ENCODE data around the gene RPL37A. TPM values are rescaled to one million over a fixed set of nuclear protein-coding genes. Genes with fewer than 3 reads are reported as not detected.

The RPL37A gene
- total and polyA plus RNA-seq, 9 of the 15 experiments (the other 6 are each of a cell fraction or from before 2014, with no cell fraction given), result 1,938 to 3,349 (median 2,436) TPM

DNA sequence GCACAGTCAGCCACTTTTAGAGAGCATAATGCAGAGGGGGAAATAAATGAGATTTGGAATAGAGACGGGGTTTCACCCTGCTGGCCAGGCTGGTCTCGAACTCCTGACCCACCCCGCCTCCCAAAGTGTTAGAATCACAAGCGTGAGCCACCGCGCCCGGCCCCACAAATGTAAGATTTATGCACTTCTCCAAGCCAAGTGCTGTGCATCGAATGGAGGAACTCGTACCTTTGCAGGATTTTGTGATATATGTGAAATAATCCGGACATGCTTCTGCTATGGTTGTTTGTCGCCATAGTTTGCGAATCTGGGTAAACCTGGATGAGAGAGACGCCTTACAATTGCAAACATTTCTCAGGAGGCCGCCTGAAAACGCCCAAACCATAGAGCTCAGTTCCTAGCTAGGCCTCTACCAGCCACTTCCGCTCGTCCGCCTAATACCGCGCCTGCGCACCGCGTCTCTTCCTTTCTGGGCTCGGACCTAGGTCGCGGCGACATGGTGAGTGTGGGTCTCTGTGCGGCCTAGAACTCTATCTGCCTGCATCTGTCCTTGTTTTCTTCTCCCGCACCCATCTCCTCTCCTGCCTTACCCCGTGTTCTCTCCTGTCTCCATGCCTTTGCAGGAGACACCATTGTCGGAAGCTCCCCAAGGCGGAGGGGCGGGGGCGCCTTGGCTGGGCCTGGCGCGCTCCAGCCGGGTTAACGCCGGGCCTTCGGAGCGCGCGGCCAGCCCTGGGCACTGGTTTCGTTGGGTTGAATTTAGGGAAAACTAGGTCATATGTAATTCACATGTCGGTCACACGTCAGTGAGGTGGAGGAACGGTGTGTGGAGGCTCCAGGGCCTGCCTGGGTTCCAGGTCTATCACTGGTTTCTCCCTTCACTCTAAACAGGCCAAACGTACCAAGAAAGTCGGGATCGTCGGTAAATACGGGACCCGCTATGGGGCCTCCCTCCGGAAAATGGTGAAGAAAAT is at the start of gene RPL37A (continued):
- TF ChIP-seq, protein P1, sequence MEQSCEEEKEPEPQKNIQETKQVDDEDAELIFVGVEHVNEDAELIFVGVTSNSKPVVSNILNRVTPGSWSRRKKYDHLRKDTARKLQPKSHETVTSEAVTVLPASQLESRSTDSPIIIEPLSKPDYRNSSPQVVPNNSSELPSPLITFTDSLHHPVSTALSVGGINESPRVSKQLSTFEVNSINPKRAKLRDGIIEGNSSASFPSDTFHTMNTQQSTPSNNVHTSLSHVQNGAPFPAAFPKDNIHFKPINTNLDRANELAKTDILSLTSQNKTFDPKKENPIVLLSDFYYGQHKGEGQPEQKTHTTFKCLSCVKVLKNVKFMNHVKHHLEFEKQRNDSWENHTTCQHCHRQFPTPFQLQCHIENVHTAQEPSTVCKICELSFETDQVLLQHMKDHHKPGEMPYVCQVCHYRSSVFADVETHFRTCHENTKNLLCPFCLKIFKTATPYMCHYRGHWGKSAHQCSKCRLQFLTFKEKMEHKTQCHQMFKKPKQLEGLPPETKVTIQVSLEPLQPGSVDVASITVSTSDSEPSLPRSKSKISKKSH (CRISPR knock-in tag; IDR thresholded peaks at IDR 0.05), result no peak
- TF ChIP-seq KLF6 (CRISPR knock-in tag; IDR thresholded peaks at IDR 0.05; ENCODE audit: borderline replicate concordance) (peak; percentile 35; the same call in 1 of the 2 replicates), CXXC5 (CRISPR knock-in tag; IDR thresholded peaks at IDR 0.05) (no peak; the same call in none of the 2 replicates), ZC3H8 (IDR thresholded peaks at IDR 0.05) (no peak), TBL1XR1 (IDR thresholded peaks at IDR 0.05; ENCODE audit: low read length in 2 of 2) (0 out of 4 replicates have a peak, but pooled peaks of 1 of the 2 experiments have one; percentile 13), SMAD4 (CRISPR knock-in tag; conservative IDR thresholded peaks at IDR 0.05) (peak; percentile 46; the same call in 1 of the 2 replicates), SNIP1 (IDR thresholded peaks at IDR 0.05; ENCODE audit: low read depth) (peak; percentile 81; the same call in 1 of the 2 replicates), ZNF551 (CRISPR knock-in tag; IDR thresholded peaks at IDR 0.05) (no peak), NCOA4 (IDR thresholded peaks at IDR 0.05; ENCODE audit: partially characterized antibody) (peak; percentile 56), ATF1 (CRISPR knock-in tag; IDR thresholded peaks at IDR 0.05) (no peak), ATF1 (tag; IDR thresholded peaks at IDR 0.05) (peak; percentile 46), KDM4B (IDR thresholded peaks at IDR 0.05; ENCODE audit: borderline replicate concordance in 2 of 2, low read depth in 1 of 2) (no peak), CTBP1 (IDR thresholded peaks at IDR 0.05; ENCODE audit: borderline replicate concordance) (peak; percentile 28; the same call in 1 of the 2 replicates), GTF3C2 (IDR thresholded peaks at IDR 0.05; ENCODE audit: borderline replicate concordance, extremely low read depth, insufficient read length) (peak; percentile 78)
- TF ChIP-seq, protein P2, sequence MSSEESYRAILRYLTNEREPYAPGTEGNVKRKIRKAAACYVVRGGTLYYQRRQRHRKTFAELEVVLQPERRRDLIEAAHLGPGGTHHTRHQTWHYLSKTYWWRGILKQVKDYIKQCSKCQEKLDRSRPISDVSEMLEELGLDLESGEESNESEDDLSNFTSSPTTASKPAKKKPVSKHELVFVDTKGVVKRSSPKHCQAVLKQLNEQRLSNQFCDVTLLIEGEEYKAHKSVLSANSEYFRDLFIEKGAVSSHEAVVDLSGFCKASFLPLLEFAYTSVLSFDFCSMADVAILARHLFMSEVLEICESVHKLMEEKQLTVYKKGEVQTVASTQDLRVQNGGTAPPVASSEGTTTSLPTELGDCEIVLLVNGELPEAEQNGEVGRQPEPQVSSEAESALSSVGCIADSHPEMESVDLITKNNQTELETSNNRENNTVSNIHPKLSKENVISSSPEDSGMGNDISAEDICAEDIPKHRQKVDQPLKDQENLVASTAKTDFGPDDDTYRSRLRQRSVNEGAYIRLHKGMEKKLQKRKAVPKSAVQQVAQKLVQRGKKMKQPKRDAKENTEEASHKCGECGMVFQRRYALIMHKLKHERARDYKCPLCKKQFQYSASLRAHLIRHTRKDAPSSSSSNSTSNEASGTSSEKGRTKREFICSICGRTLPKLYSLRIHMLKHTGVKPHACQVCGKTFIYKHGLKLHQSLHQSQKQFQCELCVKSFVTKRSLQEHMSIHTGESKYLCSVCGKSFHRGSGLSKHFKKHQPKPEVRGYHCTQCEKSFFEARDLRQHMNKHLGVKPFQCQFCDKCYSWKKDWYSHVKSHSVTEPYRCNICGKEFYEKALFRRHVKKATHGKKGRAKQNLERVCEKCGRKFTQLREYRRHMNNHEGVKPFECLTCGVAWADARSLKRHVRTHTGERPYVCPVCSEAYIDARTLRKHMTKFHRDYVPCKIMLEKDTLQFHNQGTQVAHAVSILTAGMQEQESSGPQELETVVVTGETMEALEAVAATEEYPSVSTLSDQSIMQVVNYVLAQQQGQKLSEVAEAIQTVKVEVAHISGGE (CRISPR knock-in tag; IDR thresholded peaks at IDR 0.05), result peak in 1 of 3 experiments; percentile 14; a peak in 1 of 6 replicates
- TF ChIP-seq, protein P3, sequence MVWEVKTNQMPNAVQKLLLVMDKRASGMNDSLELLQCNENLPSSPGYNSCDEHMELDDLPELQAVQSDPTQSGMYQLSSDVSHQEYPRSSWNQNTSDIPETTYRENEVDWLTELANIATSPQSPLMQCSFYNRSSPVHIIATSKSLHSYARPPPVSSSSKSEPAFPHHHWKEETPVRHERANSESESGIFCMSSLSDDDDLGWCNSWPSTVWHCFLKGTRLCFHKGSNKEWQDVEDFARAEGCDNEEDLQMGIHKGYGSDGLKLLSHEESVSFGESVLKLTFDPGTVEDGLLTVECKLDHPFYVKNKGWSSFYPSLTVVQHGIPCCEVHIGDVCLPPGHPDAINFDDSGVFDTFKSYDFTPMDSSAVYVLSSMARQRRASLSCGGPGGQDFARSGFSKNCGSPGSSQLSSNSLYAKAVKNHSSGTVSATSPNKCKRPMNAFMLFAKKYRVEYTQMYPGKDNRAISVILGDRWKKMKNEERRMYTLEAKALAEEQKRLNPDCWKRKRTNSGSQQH (CRISPR knock-in tag; IDR thresholded peaks at IDR 0.05), result no peak
